ENCODE data around the gene COPS3.
"Not testable (repeated sequence)": the region's sequence is repeated elsewhere in the genome, so short reads cannot be mapped to it uniquely, and the experiment has no call there.

Gene COPS3

DNA sequence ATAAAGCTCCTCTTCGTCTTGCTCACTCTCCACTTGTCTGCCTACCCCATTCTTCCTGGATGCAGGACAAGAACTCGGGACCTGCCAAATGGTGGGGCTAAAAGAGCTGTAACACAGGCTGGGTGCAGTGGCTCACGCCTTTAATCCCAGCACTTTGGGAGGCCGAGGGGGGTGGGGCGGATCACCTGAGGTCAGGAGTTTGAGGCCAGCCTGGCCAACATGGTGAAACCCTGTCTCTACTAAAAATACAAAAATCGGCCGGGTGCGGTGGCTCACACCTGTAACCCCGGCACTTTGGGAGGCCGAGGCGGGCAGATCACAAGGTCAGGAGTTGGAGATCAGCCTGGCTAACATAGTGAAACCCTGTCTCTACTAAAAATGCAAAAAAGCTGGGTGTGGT lies 20.6 kb upstream of the COPS3 start:
- not testable (repeated sequence) for DNase-seq

DNA sequence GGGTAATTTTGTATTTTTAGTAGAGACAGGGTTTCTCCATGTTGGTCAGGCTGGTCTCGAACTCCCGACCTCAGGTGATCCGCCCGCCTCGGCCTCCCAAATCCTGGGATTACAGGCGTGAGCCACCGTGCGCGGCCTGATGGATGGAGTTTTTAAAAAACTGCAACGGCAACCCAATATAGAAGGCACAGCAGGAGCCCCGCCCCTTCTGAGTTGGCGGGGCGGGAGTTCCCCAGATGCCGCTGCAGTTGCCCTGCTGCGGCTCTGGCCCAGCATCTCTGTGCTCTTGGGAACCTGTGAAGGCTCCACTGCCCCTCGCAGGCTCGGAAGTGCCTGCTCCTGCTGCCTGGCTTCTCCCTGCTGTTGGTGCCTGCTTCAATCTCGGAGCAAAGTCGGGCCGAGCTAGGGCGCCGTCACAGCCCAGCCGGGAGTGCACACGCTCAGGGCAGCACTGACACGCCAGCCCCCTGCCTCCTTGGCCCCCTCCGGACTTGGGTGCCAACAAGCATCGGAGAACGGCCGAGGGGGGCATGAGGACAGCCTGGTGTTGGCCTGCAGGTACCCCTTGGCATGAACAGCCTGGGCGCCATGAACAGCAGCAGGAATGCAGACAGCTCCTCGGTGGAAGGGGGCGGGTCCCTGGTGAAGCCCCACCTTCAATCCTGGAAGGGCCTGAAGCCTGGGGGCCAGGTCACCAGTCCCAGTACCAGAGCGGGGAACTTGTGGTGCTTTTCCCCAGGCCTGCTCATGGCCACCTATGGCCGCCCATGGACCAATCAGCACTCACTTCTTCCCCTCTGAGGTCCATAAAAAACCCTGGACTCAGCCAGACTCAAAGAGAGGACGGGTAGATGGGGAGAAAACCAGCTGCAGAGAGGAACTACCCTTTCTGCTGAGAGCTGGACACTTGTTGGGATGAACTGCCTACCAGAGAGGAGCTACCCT lies 19.9 kb upstream of the COPS3 start:
- no peak for DNase-seq

- no peak for DNase-seq
These were observed 17.1 kb upstream of the COPS3 start for GRCh38 chr17:17298108-17298507.

- no peak for DNase-seq
These were observed 16.2 kb upstream of the COPS3 start for GRCh38 chr17:17297217-17297616.

DNA sequence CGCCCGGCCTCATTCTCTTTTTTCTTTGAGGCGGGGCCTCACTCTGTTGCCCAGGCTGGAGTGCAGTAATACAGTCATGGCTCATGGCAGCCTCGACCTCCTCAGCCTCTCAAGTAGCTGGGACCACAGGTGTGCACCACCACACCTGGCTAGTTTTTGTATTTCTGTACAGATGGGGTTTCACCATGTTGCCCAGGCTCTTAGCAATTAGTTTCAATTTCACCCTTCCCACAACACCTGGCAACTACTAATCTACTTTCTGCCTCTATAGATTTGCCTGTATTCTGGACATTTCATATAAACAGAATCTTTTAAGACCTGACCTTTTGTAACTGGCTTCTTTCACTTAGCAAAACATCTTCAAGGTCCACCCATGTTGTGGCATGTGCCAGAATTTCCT lies 14.1 kb upstream of the COPS3 start:
- DNase-seq, result no peak

- no peak for DNase-seq
These were observed 8.7 kb upstream of the COPS3 start for GRCh38 chr17:17289701-17290100.

DNA sequence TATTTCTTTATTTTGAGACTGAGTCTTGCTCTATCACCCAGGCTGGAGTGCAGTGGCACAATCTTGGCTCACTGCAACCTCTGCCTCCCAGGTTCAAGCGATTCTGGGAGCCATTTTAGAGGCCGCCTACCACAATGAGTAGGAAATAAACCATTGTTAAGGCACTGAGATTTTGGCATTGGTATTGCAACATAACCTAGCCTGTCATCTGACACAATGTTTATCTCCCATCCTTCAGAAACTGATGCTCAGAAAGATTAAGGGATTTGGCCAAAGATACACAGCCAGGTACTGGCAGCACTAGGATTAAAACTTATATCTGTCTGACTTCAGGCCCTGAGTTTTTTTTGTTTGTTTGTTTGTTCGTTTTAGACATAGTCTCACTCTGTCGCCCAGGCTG lies 8.0 kb upstream of the COPS3 start:
- DNase-seq, result no peak

DNA sequence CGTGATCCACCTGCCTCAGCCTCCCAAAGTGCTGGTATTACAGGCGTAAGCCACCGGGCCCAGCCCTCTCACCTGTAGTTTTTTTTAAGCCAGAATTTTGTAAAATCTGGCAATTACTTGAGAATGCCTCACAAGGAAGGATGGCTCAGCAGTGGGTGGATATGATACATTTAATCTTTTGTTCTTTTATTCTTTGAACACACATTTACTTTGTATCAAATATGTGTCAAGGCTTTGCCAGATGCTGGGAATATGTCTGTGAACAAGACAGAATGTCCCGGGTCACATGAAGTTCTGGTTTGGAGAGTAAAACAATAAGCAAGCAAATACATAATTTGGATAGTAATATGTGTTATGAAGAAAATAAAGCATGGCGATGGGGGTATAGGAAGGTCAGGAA lies 4.9 kb upstream of the COPS3 start:
- no peak for DNase-seq

DNA sequence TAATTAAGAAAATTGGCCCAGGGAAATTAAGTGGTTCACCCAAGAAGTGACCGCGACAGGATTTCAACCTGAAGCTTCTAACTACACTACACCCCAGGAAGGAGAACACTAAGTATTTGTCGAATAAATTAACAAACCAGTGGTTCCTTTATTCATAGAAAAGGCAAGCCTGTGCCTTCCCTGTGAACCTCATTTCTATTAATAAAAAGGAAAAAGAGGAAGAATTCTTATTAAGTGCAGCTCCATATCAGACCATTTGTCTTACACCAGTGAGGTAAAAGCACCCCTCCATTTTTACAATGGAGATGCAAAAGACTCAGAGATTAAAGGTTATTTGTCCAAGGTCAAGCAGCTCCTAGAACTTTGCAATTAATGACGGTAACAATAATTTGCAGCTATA lies 1.7 kb downstream of the COPS3 start:
- DNase-seq, result no peak

DNA sequence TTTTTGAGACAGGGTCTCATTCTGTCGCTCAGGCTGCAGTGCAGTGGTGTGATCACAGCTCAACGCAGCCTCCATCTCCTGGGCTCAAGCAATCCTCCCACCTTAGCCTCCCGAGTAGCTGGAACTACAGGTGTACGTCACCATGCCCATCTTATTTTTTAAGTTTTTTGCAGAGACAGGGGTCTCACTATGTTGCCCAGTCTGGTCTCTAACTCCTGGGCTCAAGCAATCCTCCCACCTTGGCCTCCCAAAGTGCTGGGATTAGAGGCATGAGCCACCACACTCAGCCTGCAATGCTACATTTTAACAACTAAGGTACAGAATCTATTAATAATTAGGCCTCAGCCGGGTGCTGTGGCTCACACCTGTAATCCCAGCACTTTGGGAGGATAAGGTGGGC lies 3.6 kb downstream of the COPS3 start:
- DNase-seq, result not testable (repeated sequence)

DNA sequence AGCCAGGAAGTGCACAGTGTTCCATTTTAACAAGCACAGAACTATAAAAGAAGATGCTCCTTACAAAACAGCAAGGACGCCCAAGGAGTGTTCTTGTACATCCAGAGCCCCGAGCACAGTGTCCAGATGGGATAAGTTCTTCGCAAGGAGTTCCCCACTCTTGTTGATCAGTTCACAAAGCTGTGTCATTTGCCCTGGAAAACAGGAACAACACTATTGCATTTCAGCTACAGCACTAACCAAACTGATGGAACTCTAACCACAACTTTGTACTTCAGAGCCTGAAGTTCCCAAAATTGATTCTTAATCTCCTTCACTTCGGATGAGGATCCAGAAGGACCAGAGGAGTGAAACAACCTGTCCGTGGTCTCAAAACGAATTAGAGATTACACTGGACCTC lies 5.1 kb downstream of the COPS3 start:
- DNase-seq, result no peak

GRCh38 chr17:17269926-17270773 lies 10.9 kb downstream of the COPS3 start:
- DNase-seq, result no peak

- DNase-seq, result peak; percentile 36
These were observed 16.6 kb downstream of the COPS3 start for GRCh38 chr17:17264430-17264829.

DNA sequence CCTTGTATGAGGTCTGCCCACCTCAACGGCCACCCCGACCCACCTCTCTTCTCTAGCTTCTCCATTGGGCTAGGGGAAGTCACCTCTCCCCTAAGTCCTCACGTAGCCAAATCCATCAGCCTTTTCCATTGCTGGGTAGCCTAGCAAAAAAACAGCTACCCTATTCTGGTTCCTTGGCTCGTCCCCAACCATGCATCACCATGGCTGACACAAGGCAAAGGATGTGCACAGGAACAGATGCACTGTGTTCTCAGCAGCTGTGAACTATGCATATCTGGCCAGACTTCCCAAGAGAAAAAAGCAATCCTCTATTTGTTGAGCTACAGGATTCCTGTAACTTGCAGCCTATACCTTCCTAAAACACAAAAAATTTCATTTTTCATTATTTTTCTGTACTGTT lies 22.0 kb downstream of the COPS3 start:
- DNase-seq, result no peak

DNA sequence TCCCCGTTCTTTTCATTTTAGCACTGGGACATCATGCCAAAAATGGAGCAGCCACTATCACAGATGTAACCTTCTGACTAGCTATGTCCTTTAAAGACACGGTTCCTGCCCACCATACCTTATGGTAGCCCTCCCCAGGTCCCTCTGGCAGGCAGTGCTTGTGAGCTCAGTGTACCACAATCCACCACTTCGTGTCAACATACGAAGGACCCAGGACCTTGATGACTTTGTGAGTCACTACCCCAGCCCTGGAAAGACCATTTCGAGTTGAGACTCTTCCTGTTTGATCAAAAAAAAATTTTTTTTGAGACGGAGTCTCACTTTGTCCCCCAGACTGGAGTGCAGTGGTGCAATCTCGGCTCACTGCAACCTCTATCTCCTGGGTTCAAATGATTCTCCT lies 23.0 kb downstream of the COPS3 start:
- no peak for DNase-seq

DNA sequence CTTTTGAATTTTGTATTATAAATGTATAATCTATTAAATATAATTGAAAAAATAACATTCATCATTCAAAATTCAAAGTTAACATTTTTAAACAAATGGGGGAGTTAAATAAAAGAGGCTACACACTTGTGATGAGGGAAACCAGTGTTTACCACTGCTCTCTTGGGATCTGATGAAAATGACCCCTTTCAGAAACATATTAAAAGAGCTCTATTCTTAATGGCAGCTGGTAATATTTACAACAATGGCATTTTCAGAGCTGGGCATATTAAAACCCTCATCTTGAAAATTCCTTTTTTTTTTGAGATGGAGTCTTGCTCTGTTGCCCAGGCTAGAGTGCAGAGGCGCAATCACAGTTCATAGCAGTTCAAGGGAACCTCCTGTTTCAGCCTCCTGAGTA lies 24.7 kb downstream of the COPS3 start:
- DNase-seq, result no peak

DNA sequence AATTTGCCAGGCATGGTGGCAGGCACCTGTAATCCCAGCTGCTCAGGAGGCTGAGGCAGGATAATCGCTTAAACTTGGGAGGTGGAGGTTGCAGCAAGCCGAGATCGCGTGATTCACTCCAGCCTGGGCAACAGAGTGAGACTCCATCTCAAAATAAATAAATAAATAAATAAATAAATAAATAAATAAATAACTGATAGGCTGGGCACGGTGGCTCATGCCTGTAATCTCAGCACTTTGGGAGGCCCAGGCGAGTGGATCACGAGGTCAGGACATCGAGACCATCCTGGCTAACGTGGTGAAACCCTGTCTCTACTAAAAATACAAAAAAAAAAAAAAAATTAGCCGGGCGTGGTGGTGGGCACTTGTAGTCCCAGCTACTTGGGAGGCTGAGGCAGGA lies 25.4 kb downstream of the COPS3 start:
- not testable (repeated sequence) for DNase-seq

- DNase-seq, result no peak
These were observed 27.0 kb downstream of the COPS3 start for GRCh38 chr17:17254036-17254435.

DNA sequence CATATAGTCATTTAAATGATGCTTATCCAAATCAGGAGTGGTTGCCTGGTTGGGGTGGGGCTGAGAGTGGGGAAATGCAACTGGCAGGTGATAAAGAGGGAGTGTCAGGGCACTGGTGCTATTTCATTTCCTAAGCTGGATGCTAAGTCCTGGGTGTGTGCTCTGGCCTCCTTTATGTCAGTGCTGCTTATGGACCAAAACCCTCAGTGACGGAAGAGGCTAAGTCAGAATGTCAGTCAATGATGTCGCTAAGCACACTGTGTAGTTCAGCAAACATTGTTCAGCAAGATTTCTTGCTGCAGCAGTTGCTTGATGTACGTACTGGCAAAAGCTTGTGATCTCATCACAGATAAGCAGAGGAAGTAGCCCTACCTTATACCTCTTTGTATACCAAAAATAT lies 27.6 kb downstream of the COPS3 start:
- DNase-seq, result no peak

GRCh38 chr17:17252149-17252661 lies 28.8 kb downstream of the COPS3 start:
- no peak for DNase-seq

GRCh38 chr17:17246879-17247278 lies 34.2 kb downstream of the COPS3 start:
- DNase-seq, result no peak

GRCh38 chr17:17243163-17243562 lies 37.9 kb downstream of the COPS3 start:
- no peak for DNase-seq

- DNase-seq, result no peak
These were observed 38.8 kb downstream of the COPS3 start for GRCh38 chr17:17242246-17242645.

DNA sequence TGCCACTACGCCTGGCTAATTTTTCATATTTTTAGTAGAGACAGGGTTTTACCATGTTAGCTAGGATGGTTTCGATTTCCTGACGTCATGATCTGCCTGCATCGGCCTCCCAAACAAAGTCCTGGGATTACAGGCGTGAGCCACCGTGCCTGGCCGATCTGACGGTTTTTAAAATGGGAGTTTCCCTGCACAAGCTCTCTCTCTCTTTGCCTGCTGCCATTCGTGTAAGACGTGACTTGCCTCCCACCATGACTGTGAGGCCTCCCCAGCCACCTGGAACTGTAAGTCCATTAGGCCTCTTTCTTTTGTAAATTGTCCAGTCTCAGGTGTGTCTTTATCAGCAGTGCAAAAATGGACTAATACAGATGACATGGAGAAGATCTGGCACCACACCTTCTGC lies 39.4 kb downstream of the COPS3 start:
- no peak for DNase-seq
